ENCODE results near the gene DNAJC18.
"Not testable (repeated sequence)": the region's sequence is repeated elsewhere in the genome, so short reads cannot be mapped to it uniquely, and the experiment has no call there.

The DNAJC18 gene

DNA sequence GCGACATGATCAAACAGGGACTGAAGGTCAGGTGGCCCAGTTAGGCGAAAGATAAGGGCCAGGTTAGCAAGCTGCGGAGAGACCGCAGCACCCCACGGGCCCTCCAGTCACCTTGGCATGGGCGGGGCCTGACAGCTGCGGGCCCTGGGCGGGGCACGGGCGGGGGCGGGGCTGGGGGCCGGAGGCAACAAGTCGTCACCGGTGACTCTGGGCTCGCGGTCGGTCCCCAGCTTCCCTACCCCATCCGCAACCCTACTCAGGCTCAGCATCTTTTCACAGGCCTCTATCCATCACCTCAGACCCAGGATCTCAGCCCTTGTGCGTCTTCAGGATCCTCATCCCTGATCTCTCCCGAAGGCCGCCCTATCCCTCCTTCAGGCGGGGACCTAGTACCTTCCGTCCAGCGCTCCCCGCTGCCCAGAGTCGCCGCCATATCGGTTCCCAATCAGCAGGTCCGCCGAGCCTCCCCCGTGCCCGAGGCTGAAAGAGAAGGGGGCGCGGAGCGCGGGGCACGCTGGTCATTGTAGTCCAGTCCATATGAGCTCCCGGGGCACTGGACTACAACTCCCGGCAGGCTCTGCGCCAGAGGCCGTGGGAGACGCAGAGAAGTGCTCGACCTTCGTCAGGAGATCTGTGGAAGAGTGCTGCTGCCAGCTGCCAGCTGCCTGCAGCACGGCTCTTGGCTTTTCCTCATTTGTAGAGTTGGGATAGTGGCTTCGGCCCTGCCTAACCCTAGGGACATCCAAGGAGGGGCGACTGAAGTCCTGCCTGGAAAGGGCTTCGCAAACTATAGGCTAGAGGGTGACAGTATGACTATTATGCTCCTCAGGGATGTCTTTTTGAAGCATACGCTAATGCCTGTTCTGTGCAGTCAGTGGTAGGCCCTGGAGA, at the start of gene DNAJC18:
Gene DNAJC18 (minus strand): TSS at position 513 of the 891 bp plus-strand sequence. CDS start 80 bp downstream, at position 433.
- Histone ChIP-seq H3K27me3 (ENCODE audit: control insufficient read depth in 1 of 2, insufficient read depth in 2 of 2, low read length in 2 of 2) (no peaks in the 10 kb centered on the region), H3K27ac (ENCODE audit: low read depth, low read length) (peak within 1 kb of the TSS; percentile 97), H3K9me3 (ENCODE audit: control insufficient read depth in 1 of 2, low read length in 2 of 2) (no peaks in the 10 kb centered on the region), H3K4me1 (ENCODE audit: control insufficient read depth in 1 of 2, insufficient read depth in 2 of 2, low read length in 2 of 2) (peaks cover 12 to 16% of the 10 kb centered on the region in 2 donors), H3K36me3 (ENCODE audit: control insufficient read depth in 1 of 2, insufficient read depth in 2 of 2, low read length in 2 of 2) (no peaks in the 10 kb centered on the region), H3K4me3 (ENCODE audit: low read depth in 1 of 2, low read length in 2 of 2) (peak within 1 kb of the TSS; percentile 83 to 93), H3K9ac (ENCODE audit: low read depth in 1 of 2, low read length in 2 of 2) (peak within 1 kb of the TSS; percentile 88)

DNA sequence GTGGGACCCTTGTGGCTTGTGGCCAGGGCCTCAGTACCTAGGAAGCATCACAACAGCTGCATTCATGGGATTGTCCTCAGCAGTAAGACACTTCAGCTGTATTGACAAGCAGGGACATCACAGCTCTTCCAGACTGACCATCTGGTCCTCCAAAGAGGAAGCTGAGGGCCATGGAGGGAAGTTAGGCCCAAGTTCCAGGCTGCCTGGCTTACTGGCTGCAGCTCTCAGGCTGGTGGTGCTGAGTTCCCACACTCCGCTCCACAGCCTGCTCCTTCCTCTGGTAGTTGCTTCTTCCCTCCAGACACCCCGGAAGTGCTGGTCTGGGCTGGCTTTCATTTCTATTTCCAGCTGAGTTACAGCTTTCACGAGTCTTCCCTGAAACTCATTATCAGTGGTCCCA, 48.9 kb upstream of the DNAJC18 start:
- H3K27me3 ChIP-seq (ENCODE audit: control insufficient read depth in 1 of 2, insufficient read depth in 2 of 2, low read length in 2 of 2): no peaks in the 10 kb centered on the region
- no peak overlapping the region for H3K4me3 ChIP-seq (ENCODE audit: low read depth in 1 of 2, low read length in 2 of 2)
- no peaks in the 10 kb centered on the region for H3K9me3 ChIP-seq (ENCODE audit: control insufficient read depth in 1 of 2, low read length in 2 of 2)
- H3K4me1 ChIP-seq (ENCODE audit: control insufficient read depth in 1 of 2, insufficient read depth in 2 of 2, low read length in 2 of 2): peaks cover 13 to 15% of the 10 kb centered on the region in 2 donors
- no peak overlapping the region for H3K27ac ChIP-seq (ENCODE audit: low read depth, low read length)
- no peak overlapping the region for H3K9ac ChIP-seq (ENCODE audit: low read depth in 1 of 2, low read length in 2 of 2)
- no peaks in the 10 kb centered on the region for H3K36me3 ChIP-seq (ENCODE audit: control insufficient read depth in 1 of 2, insufficient read depth in 2 of 2, low read length in 2 of 2)

DNA sequence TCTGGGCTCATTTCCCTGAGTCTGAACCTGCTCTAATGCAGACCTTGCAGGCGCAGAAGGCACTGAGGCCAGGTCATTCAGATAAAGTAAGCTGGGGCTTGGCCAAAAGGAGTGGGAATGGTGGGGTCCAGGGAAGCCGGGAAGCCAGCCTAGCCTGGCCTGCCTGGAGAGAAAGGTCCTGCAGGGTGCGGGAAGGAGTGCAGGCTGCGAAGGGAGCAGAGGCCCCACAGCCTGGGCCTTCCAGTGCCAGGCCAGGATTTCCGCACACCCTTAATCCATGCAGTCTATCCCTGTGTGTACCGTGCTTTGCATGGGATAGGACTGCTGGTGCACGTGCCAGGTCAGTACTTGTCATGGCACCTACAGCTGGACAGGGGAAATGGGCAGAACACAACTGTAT, 46.9 kb upstream of the DNAJC18 start:
- Histone ChIP-seq H3K9ac (ENCODE audit: low read depth in 1 of 2, low read length in 2 of 2) (no peak overlapping the region), H3K4me1 (ENCODE audit: control insufficient read depth in 1 of 2, insufficient read depth in 2 of 2, low read length in 2 of 2) (peaks cover 12 to 24% of the 10 kb centered on the region in 2 donors), H3K27ac (ENCODE audit: low read depth, low read length) (no peak overlapping the region), H3K9me3 (ENCODE audit: control insufficient read depth in 1 of 2, low read length in 2 of 2) (no peaks in the 10 kb centered on the region), H3K4me3 (ENCODE audit: low read depth in 1 of 2, low read length in 2 of 2) (no peak overlapping the region), H3K36me3 (ENCODE audit: control insufficient read depth in 1 of 2, insufficient read depth in 2 of 2, low read length in 2 of 2) (no peaks in the 10 kb centered on the region), H3K27me3 (ENCODE audit: control insufficient read depth in 1 of 2, insufficient read depth in 2 of 2, low read length in 2 of 2) (no peaks in the 10 kb centered on the region)

DNA sequence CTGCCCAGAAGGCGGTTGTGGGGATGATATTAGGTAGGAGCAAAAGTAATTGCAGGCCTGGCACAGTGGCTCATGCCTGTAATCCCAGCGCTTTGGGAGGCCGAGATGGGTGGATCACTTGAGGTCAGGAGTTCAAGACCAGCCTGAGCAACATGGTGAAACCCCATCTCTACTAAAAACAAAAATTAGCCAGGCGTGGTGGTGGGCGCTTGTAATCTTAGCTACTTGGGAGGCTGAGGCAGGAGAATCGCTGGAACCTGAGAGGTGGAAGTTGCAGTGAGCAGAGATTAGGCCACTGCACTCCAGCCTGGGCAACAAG, 43.5 kb upstream of the DNAJC18 start:
- peak overlapping the region in 1 of 2 donors; percentile 72 for H3K9ac ChIP-seq (ENCODE audit: low read depth in 1 of 2, low read length in 2 of 2)
- peak overlapping the region; percentile 84 for H3K27ac ChIP-seq (ENCODE audit: low read depth, low read length)
- peak overlapping the region; percentile 66 to 68 for H3K4me3 ChIP-seq (ENCODE audit: low read depth in 1 of 2, low read length in 2 of 2)
- H3K36me3 ChIP-seq (ENCODE audit: control insufficient read depth in 1 of 2, insufficient read depth in 2 of 2, low read length in 2 of 2); H3K9me3 ChIP-seq (ENCODE audit: control insufficient read depth in 1 of 2, low read length in 2 of 2); H3K27me3 ChIP-seq (ENCODE audit: control insufficient read depth in 1 of 2, insufficient read depth in 2 of 2, low read length in 2 of 2): not testable (repeated sequence)
- H3K4me1 ChIP-seq (ENCODE audit: control insufficient read depth in 1 of 2, insufficient read depth in 2 of 2, low read length in 2 of 2): peaks cover 12 to 27% of the 10 kb centered on the region in 2 donors

DNA sequence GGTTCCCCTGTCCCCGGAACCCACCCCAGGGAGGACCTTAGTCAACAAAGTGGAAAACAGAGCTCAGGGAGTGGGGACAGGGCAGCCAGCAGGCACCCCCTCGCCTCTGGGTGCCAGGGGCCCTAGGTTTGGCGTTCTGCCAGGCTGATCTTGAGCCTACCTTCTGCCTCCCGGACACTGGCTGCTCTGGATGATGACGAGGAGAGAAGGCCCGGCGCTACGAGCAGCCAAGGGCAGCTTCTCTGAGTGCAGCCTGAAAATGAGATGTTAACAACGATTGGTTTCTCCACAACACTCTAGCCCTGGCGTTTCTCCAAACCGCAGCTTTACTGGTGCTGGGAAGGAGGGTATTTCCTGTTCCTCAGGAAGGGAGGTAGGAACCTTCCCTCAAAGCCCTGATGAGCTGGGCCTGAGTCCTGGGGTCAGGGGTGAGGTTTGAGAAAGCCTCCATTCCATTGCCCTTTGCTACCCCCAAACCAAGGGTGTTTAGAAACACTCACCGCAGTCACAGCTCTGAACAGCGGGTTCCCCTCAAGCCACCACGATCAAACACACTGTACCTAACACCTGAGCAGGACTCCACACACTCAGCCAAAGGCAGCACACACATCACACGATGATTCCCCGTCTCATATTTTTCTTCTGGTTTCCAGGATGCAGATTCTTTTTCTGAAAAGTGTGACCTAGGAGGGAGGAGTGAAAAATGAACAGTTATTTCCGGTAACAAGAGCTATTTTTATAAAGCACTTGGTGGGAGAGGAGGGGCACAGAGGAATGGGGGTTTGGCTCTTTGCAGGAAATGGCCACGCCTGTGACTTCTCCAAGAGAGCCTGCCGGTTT, 42.9 kb upstream of the DNAJC18 start, which contains the start of gene STING1:
Gene STING1 (minus strand): TSS at position 709 of the 840 bp plus-strand sequence. CDS start 1,054 bp downstream, outside the sequence.
- Histone ChIP-seq H3K36me3 (ENCODE audit: control insufficient read depth in 1 of 2, insufficient read depth in 2 of 2, low read length in 2 of 2) (peaks cover 0 to 9% of the 10 kb centered on the region in 2 donors), H3K9ac (ENCODE audit: low read depth in 1 of 2, low read length in 2 of 2) (peak within 1 kb of the TSS; percentile 72), H3K9me3 (ENCODE audit: control insufficient read depth in 1 of 2, low read length in 2 of 2) (no peaks in the 10 kb centered on the region), H3K4me1 (ENCODE audit: control insufficient read depth in 1 of 2, insufficient read depth in 2 of 2, low read length in 2 of 2) (peaks cover 12 to 27% of the 10 kb centered on the region in 2 donors), H3K27me3 (ENCODE audit: control insufficient read depth in 1 of 2, insufficient read depth in 2 of 2, low read length in 2 of 2) (no peaks in the 10 kb centered on the region), H3K27ac (ENCODE audit: low read depth, low read length) (peak within 1 kb of the TSS; percentile 84), H3K4me3 (ENCODE audit: low read depth in 1 of 2, low read length in 2 of 2) (peak within 1 kb of the TSS; percentile 66 to 68)

DNA sequence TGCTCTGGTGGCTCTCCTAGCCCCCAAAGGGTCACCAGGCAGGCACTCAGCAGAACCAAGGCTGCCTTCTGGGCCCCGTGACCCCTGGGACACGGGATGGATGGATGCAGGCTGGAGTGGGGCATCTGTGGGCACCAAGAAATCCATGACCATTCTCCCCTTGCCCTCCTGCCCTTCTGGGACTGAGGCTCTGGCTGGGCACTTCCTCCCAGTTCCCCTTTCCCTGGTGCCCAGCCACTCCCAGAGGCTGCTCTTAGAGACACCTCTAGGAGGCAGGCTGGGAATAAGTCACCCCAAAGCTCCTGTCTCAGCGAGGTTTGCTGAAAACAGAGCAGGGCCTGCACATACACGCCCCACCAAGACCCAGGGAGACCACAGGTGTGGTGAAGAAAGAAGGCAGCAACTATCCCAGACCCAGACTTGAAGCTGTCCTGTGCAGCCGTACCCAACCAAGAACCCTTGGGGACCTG, 42.3 kb upstream of the DNAJC18 start:
- no peaks in the 10 kb centered on the region for H3K9me3 ChIP-seq (ENCODE audit: control insufficient read depth in 1 of 2, low read length in 2 of 2)
- H3K9ac ChIP-seq (ENCODE audit: low read depth in 1 of 2, low read length in 2 of 2): peak overlapping the region; percentile 72
- H3K27me3 ChIP-seq (ENCODE audit: control insufficient read depth in 1 of 2, insufficient read depth in 2 of 2, low read length in 2 of 2): no peaks in the 10 kb centered on the region
- H3K27ac ChIP-seq (ENCODE audit: low read depth, low read length): peak overlapping the region; percentile 84
- peaks cover 0 to 12% of the 10 kb centered on the region in 2 donors for H3K36me3 ChIP-seq (ENCODE audit: control insufficient read depth in 1 of 2, insufficient read depth in 2 of 2, low read length in 2 of 2)
- peak overlapping the region; percentile 66 to 68 for H3K4me3 ChIP-seq (ENCODE audit: low read depth in 1 of 2, low read length in 2 of 2)
- H3K4me1 ChIP-seq (ENCODE audit: control insufficient read depth in 1 of 2, insufficient read depth in 2 of 2, low read length in 2 of 2): peaks cover 12 to 27% of the 10 kb centered on the region in 2 donors

DNA sequence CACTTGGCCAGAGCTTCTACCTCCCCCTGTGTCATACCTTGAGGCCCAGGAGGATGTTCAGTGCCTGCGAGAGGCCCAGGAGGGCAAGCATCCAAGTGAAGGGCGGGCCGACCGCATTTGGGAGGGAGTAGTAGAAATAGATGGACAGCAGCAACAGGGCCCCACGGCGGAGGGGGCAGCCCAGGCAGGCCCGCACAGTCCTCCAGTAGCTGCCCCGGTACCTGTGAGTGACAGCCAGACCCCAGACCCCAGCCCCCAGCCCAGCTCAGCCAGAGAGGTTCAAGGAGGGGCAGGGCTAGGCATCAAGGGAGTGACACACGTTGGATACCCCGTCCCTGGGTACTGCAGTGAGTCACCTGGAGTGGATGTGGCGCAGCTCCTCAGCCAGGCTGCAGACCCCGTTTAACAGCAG, 41.8 kb upstream of the DNAJC18 start:
- Histone ChIP-seq H3K9me3 (ENCODE audit: control insufficient read depth in 1 of 2, low read length in 2 of 2) (no peaks in the 10 kb centered on the region), H3K27ac (ENCODE audit: low read depth, low read length) (peak overlapping the region; percentile 84), H3K27me3 (ENCODE audit: control insufficient read depth in 1 of 2, insufficient read depth in 2 of 2, low read length in 2 of 2) (no peaks in the 10 kb centered on the region), H3K9ac (ENCODE audit: low read depth in 1 of 2, low read length in 2 of 2) (peak overlapping the region; percentile 72), H3K4me3 (ENCODE audit: low read depth in 1 of 2, low read length in 2 of 2) (peak overlapping the region; percentile 66 to 68), H3K4me1 (ENCODE audit: control insufficient read depth in 1 of 2, insufficient read depth in 2 of 2, low read length in 2 of 2) (peaks cover 12 to 27% of the 10 kb centered on the region in 2 donors), H3K36me3 (ENCODE audit: control insufficient read depth in 1 of 2, insufficient read depth in 2 of 2, low read length in 2 of 2) (peaks cover 0 to 12% of the 10 kb centered on the region in 2 donors)

DNA sequence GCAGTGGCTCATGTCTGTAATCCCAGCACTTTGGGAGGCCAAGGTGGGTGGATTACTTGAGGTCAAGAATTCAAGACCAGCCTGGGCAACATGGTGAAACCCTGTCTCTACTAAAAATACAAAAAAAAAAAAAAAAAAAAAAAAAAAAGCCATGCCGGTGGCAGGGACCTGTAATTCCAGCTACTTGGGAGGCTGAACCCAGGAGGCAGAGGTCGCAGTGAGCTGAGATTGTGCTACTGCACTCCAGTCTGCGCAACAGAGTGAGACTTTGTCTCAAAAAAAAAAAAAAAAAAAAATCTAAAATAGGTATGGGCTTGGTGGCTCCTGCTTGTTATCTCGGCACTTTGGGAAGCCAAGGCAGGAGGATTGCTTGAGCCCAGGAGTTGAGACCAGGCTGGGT, 40.4 kb upstream of the DNAJC18 start:
- not testable (repeated sequence) for H3K9me3 ChIP-seq (ENCODE audit: control insufficient read depth in 1 of 2, low read length in 2 of 2); H3K4me3 ChIP-seq (ENCODE audit: low read depth in 1 of 2, low read length in 2 of 2); H3K27ac ChIP-seq (ENCODE audit: low read depth, low read length); H3K9ac ChIP-seq (ENCODE audit: low read depth in 1 of 2, low read length in 2 of 2); H3K27me3 ChIP-seq (ENCODE audit: control insufficient read depth in 1 of 2, insufficient read depth in 2 of 2, low read length in 2 of 2)
- Histone ChIP-seq H3K36me3 (ENCODE audit: control insufficient read depth in 1 of 2, insufficient read depth in 2 of 2, low read length in 2 of 2) (peaks cover 0 to 17% of the 10 kb centered on the region in 2 donors), H3K4me1 (ENCODE audit: control insufficient read depth in 1 of 2, insufficient read depth in 2 of 2, low read length in 2 of 2) (peaks cover 22 to 38% of the 10 kb centered on the region in 2 donors)

DNA sequence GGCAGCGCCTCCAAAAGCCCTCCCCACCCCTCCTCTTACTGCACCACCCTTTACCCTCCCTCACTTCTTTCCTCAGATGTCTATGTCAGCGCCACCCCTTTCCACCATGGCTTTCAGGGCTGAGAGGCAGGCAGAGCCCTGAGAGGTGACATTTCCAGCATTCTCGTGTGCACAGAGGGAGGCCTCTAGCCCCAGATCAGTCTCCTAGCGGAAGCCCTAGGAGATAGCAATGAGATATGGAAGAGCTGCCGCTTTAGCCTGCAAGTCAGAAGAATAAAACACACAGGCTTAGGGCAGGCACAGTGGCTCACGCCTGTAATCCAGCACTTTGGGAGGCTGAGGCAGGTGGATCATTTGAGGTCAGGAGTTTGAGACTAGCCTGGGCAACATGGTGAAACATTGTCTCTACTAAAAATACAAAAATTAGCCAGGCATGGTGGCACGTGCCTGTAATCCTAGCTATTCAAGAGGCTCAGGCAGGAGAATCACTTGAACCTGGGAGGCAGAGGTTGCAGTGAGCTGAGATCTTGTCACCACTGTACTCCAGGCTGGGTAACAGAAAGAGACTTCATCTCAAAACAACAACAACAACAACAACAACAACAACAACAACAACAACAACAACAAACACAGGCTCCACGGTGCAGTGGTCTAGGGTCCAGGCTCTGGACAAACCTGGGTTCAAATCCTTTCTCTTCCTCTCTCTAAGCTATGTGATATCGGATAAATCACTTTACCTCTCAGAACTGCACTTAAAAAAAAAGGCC, 39.5 kb upstream of the DNAJC18 start:
- H3K27me3 ChIP-seq (ENCODE audit: control insufficient read depth in 1 of 2, insufficient read depth in 2 of 2, low read length in 2 of 2): not testable (repeated sequence)

More for the DNA sequence above, 39.5 kb upstream of the DNAJC18 start:
- not testable (repeated sequence) for H3K9ac ChIP-seq (ENCODE audit: low read depth in 1 of 2, low read length in 2 of 2); H3K4me3 ChIP-seq (ENCODE audit: low read depth in 1 of 2, low read length in 2 of 2); H3K9me3 ChIP-seq (ENCODE audit: control insufficient read depth in 1 of 2, low read length in 2 of 2); H3K27ac ChIP-seq (ENCODE audit: low read depth, low read length)
- peaks cover 26 to 38% of the 10 kb centered on the region in 2 donors for H3K4me1 ChIP-seq (ENCODE audit: control insufficient read depth in 1 of 2, insufficient read depth in 2 of 2, low read length in 2 of 2)
- H3K36me3 ChIP-seq (ENCODE audit: control insufficient read depth in 1 of 2, insufficient read depth in 2 of 2, low read length in 2 of 2): peaks cover 0 to 17% of the 10 kb centered on the region in 2 donors

Data from duodenal mucosa (tissue), 2 donors.